Gastroesophageal sphincter (tissue), 3 donors: ENCODE data around the gene CALHM6.

ENCODE experiments used
- POLR2A ChIP-seq, 2 donors: fragments of 450-650 bp; IDR thresholded peaks; one replicate each; pipeline ENCODE4 v1.6.1; 2017; ENCODE audit warnings: antibody characterized with exemption in 2 of 2, mild to moderate bottlenecking in 2 of 2, moderate library complexity in 1 of 2
- POLR2AphosphoS5 ChIP-seq: sonication (generic); formaldehyde crosslinking; IDR thresholded peaks from one replicate; pipeline ENCODE4 v1.6.1; 2017; ENCODE audit warnings: antibody characterized with exemption
- TF ChIP-seq, protein P1 (sequence below), 4 experiments: fragments of 200-600 bp in 2 of 4; fragments of 450-650 bp in 2 of 4; sonication (generic) in 1 of 4; IDR thresholded peaks; one replicate each; pipeline ENCODE4 v1.5.1; 2017 to 2019; ENCODE audit warnings: antibody characterized with exemption in 4 of 4, mild to moderate bottlenecking in 2 of 4, moderate library complexity in 2 of 4

GRCh38 chr6:116491610-116492330, 30.6 kb downstream of the CALHM6 start:
- TF ChIP-seq POLR2A (IDR thresholded peaks at IDR 0.05) (no peak), POLR2AphosphoS5 (no peak)
- TF ChIP-seq, protein P1, sequence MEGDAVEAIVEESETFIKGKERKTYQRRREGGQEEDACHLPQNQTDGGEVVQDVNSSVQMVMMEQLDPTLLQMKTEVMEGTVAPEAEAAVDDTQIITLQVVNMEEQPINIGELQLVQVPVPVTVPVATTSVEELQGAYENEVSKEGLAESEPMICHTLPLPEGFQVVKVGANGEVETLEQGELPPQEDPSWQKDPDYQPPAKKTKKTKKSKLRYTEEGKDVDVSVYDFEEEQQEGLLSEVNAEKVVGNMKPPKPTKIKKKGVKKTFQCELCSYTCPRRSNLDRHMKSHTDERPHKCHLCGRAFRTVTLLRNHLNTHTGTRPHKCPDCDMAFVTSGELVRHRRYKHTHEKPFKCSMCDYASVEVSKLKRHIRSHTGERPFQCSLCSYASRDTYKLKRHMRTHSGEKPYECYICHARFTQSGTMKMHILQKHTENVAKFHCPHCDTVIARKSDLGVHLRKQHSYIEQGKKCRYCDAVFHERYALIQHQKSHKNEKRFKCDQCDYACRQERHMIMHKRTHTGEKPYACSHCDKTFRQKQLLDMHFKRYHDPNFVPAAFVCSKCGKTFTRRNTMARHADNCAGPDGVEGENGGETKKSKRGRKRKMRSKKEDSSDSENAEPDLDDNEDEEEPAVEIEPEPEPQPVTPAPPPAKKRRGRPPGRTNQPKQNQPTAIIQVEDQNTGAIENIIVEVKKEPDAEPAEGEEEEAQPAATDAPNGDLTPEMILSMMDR (IDR thresholded peaks at IDR 0.05), result no peak
